Measurements from ENCODE around the gene MLXIP. TPM values are rescaled to one million over a fixed set of nuclear protein-coding genes. Genes with fewer than 3 reads are reported as not detected.

MLXIP gene
- total and polyA plus RNA-seq, 2 of the 13 experiments (the other 11 are each of a cell fraction or from before 2014, with no cell fraction given), result 5.3 to 6.7 TPM

DNA sequence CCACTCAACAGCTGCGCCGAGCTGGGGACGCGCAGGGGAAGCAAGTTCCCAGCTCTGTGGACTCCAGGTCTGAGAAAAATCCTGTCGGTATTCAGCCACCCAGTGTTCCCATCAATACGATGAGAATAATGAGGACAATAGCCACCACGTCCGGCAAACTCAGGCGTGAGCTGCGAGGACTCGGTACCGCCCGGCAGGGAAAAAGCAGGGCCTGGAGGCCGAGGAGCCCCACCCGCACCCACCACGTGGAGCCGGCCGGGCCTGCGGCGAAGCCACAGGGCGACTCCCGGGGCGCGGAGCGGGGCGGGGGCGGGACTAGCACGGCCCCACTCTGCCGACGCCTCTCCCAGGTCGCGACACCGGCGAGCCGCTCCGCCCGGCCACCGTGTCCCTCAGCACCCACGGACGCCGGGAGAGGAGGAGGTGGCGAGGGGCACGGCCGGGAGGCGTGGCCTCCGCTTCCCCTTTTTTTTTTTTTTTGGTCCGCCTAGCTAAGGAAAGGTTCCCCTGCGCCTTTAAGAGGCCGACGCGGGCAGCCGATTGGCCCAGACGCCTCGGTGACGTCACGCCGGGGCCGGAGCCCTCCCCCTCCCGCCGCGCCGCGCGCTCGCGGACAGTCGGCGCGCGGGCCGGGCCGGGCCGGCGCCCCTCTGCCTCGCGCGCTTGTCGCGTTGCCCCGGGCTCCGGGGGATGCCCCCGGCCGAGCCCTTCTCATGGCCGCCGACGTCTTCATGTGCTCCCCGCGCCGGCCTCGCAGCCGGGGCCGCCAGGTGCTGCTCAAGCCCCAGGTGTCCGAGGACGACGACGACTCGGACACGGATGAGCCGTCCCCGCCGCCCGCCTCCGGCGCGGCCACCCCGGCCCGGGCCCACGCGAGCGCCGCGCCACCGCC, at the start of gene MLXIP (continued):
- TF ChIP-seq, protein P1, sequence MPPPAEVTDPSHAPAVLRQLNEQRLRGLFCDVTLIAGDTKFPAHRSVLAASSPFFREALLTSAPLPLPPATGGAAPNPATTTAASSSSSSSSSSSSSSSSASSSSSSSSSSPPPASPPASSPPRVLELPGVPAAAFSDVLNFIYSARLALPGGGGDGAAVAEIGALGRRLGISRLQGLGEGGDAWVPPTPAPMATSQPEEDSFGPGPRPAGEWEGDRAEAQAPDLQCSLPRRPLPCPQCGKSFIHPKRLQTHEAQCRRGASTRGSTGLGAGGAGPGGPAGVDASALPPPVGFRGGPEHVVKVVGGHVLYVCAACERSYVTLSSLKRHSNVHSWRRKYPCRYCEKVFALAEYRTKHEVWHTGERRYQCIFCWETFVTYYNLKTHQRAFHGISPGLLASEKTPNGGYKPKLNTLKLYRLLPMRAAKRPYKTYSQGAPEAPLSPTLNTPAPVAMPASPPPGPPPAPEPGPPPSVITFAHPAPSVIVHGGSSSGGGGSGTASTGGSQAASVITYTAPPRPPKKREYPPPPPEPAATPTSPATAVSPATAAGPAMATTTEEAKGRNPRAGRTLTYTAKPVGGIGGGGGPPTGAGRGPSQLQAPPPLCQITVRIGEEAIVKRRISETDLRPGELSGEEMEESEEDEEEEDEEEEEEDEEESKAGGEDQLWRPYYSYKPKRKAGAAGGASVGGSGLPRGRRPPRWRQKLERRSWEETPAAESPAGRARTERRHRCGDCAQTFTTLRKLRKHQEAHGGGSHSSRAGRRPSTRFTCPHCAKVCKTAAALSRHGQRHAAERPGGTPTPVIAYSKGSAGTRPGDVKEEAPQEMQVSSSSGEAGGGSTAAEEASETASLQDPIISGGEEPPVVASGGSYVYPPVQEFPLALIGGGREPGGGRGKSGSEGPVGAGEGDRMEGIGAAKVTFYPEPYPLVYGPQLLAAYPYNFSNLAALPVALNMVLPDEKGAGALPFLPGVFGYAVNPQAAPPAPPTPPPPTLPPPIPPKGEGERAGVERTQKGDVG (CRISPR knock-in tag; IDR thresholded peaks at IDR 0.05; ENCODE audit: borderline replicate concordance), result no peak
- TF ChIP-seq ATM (IDR thresholded peaks at IDR 0.05; ENCODE audit: borderline replicate concordance) (no peak), SMYD3 (CRISPR knock-in tag; IDR thresholded peaks at IDR 0.05) (0 out of 2 replicates have a peak, but pooled peaks have one; percentile 33), AHDC1 (CRISPR knock-in tag; IDR thresholded peaks at IDR 0.05; ENCODE audit: borderline replicate concordance) (peak; percentile 37; the same call in 1 of the 2 replicates), ZNF333 (CRISPR knock-in tag; IDR thresholded peaks at IDR 0.05; ENCODE audit: borderline replicate concordance) (peak; percentile 62; the same call in 1 of the 2 replicates), NFATC3 (CRISPR knock-in tag; IDR thresholded peaks at IDR 0.05) (no peak), ZNF263 (CRISPR knock-in tag; IDR thresholded peaks at IDR 0.05) (peak; percentile 53; the same call in 1 of the 2 replicates), ZNF766 (CRISPR knock-in tag; IDR thresholded peaks at IDR 0.05; ENCODE audit: borderline replicate concordance) (peak; percentile 90; the same call in 1 of the 2 replicates), ZNF691 (CRISPR knock-in tag; IDR thresholded peaks at IDR 0.05; ENCODE audit: borderline replicate concordance, low read depth) (no peak; the same call in 1 of the 2 replicates), CCDC6 (CRISPR knock-in tag; IDR thresholded peaks at IDR 0.05) (no peak; the same call in 1 of the 2 replicates), PHF20 (CRISPR knock-in tag; IDR thresholded peaks at IDR 0.05) (peak; percentile 52; the same call in 1 of the 2 replicates)
- TF ChIP-seq, protein P2, sequence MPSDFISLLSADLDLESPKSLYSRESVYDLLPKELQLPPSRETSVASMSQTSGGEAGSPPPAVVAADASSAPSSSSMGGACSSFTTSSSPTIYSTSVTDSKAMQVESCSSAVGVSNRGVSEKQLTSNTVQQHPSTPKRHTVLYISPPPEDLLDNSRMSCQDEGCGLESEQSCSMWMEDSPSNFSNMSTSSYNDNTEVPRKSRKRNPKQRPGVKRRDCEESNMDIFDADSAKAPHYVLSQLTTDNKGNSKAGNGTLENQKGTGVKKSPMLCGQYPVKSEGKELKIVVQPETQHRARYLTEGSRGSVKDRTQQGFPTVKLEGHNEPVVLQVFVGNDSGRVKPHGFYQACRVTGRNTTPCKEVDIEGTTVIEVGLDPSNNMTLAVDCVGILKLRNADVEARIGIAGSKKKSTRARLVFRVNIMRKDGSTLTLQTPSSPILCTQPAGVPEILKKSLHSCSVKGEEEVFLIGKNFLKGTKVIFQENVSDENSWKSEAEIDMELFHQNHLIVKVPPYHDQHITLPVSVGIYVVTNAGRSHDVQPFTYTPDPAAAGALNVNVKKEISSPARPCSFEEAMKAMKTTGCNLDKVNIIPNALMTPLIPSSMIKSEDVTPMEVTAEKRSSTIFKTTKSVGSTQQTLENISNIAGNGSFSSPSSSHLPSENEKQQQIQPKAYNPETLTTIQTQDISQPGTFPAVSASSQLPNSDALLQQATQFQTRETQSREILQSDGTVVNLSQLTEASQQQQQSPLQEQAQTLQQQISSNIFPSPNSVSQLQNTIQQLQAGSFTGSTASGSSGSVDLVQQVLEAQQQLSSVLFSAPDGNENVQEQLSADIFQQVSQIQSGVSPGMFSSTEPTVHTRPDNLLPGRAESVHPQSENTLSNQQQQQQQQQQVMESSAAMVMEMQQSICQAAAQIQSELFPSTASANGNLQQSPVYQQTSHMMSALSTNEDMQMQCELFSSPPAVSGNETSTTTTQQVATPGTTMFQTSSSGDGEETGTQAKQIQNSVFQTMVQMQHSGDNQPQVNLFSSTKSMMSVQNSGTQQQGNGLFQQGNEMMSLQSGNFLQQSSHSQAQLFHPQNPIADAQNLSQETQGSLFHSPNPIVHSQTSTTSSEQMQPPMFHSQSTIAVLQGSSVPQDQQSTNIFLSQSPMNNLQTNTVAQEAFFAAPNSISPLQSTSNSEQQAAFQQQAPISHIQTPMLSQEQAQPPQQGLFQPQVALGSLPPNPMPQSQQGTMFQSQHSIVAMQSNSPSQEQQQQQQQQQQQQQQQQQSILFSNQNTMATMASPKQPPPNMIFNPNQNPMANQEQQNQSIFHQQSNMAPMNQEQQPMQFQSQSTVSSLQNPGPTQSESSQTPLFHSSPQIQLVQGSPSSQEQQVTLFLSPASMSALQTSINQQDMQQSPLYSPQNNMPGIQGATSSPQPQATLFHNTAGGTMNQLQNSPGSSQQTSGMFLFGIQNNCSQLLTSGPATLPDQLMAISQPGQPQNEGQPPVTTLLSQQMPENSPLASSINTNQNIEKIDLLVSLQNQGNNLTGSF (CRISPR knock-in tag; IDR thresholded peaks at IDR 0.05), result peak; percentile 90; the same call in 1 of the 2 replicates
